GM18951 (cell line): Measurements from ENCODE around the gene TK1.
"Not testable (repeated sequence)": the region's sequence is repeated elsewhere in the genome, so short reads cannot be mapped to it uniquely, and the experiment has no call there.

ENCODE experiments used
- POLR2A ChIP-seq: IDR thresholded peaks from 4 replicates; pipeline ENCODE4 v1.6.1; 2011; ENCODE audit warnings: mild to moderate bottlenecking; ENCODE audit not compliant: insufficient read length, insufficient read depth; ENCODE audit errors: extremely low read depth
- in situ Hi-C: fragments of 300-500 bp; cut with MboI; formaldehyde crosslinking; loops from one replicate; pipeline ENCODE4 v1.12.0; 2022; ENCODE audit warnings: low sequenced_read_pairs, mixed read lengths, inconsistent platforms; ENCODE audit not compliant: unreplicated experiment

The TK1 gene

DNA sequence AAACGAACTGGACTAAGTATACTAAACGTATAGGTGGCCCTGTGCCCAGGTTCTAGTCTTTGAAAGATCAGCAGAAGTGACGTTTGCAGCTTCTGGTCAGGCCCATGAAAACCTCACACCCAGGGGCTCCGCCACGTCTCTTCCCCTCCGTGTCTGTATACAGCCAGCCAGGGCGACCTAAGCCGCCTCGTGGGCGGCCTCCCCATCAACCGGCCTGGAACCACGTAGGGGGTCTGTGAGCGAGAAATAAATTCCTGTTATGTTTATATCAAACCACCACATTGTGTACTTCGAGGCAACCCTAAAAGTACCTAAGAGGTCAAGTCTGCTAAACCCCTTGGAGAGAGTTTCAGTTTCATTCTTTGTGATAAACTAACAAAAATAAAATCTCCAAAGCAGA is 6.8 kb downstream of the TK1 start:
- in situ Hi-C loops, result loop anchor here (5.0 kb wide), 1 partner anchor 63 kb away; no protein-coding TSS in a partner anchor
- TF ChIP-seq POLR2A, result no peak

DNA sequence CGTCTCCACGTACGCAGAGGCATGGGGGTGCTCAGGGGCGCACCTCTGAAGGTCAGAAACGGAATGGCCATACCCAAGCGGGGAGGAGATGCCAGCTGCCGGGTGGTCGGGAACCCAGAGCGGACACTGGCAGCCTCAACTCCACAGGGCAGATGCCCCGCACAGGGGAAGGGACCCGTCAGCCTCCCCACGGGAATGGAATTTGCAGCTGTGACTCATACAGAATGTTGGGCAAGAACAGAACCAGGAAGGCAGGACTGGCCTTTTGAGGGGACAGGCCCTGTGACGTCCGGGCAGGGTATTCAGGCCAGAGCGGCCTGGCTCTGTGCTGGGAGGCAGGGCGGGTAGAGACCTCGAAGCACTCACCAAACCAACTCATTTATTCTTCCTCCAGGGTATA is 7.5 kb downstream of the TK1 start:
- TF ChIP-seq POLR2A, result no peak
- in situ Hi-C loops, result no loop called here

DNA sequence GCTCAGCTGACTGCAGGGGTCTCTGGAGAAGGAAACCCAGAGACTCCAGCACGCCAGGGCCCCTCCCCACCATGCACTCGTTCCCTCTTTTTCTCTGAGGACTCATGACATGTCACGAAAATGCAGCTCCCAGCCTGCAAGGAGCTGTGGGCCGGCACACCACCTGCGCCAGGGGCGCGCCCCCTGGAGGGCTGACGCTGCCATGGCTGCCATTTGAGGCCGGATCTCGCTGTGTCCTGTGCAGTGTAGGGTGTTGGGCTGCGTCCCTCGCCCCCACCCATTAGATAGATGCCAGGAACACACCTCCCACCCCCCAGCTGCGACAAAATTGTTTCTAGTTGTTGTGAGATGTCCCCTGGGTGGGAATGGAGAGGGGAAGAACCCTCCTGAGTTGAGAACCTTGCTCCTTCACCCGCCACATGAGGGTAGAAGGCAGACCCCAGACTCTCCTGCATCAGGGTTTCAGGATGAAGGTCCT is 10.3 kb downstream of the TK1 start:
- in situ Hi-C loops, result no loop called here
- peak; percentile 39 for TF ChIP-seq POLR2A

DNA sequence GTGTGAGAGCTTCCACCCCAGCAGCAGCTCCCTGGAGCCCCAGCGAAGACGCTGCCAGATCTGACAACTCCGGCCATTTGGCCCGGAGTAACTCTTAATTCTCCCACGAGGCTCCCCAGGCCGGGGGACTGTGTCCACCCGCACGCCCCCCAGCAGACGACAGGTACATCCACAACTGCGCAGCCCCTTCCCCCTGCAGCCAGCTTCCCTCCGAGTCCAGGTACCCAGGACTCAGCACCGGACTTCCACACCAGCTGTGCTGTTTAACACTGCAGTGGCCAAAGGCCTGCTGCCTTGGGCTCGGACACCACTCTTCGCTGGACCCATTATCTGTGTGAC is 11.2 kb downstream of the TK1 start:
- in situ Hi-C loops, result no loop called here

DNA sequence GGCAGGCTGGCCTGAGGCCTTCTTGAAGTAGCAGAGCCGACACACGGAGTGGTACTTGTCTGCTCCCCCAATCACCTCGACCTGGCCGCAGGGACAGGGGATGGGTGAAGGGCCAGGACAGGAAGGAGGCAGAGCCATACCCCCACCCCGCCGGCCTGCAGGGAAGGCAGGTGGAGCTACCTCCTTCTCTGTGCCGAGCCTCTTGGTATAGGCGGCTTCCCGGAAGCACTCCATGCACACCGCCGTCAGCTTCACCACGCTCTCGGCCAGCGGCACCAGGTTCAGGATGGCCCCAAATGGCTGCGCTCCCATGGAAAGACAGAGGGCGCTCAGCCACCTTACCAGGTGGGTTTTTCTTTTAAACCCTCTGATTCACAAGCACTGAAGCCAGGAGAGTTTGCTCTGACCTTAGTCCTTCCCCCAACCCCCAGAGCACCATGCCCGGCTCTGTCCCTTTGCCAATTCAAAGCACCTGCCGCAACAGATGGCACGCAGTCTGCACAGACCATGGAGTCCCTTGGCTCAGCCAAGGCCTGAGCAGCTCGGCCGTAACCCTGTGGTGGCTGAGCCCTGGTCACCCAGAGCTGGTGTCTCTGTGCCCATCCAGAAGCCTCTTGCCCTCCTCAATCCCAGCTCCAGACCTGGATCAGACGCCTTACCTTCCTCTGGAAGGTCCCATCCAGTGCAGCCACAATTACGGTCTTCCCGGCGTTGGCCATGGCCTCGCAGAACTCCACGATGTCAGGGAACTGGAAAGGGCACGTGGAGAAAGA is 11.8 kb downstream of the TK1 start:
- in situ Hi-C loops, result no loop called here
- TF ChIP-seq POLR2A, result no peak

More for the DNA sequence above, 11.2 kb downstream of the TK1 start:
- TF ChIP-seq POLR2A, result no peak

DNA sequence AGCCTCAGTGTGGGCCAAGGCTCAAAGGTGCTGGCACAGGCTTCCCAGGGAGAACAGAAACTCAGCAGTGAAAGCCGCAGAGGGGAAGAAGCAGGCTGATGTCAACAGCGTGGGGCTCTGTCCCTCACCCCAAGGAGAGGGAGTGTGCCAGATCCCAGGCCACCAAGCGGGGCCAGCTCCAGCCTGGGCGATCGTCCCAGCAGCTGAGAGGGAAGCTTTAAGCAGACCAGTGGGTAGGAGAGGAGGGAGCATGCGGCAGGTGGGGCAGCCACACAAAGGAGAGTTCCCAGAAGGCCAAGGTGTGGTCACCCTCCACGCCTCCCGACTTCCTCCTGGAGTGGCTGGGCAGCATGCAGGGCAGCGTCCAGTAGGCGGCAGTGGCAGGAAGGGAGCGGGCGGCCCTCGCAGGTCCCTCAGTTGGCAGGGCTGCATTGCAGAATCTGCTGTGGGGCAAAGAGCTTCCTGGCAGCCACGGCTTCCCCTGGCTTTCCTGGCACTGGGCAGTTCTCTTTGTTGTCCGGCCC is 12.4 kb downstream of the TK1 start:
- peak; percentile 43 for TF ChIP-seq POLR2A
- in situ Hi-C loops, result no loop called here

DNA sequence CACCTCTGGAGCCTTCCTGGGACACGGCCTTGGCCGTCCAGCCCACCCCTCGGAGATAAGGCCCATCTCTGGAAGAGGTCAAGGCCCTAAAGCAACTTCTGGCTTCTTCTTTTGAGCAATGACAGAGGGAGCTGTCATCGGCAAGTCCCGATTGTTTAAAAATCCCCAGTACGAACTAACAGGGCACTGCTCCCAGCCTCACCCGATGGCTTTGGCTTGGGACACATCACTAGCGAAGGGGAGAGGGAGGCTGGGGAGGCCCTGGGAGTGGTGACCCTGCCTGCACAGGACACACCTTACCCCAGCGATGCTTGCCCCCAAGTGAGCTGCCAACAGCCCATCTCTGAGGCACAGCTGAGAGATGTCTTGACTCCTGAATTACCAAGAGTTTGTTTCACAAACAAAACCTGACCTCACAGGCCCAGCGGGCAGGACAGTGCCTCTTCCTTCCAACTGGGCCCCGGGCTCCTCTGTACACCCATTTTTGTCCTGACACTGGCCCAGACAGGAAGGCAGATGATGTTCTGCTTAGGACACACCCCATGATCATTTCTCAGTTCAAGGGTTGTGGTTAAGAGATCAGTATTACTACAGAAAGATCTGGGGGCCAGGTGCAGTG is 13.6 kb downstream of the TK1 start:
- no peak for TF ChIP-seq POLR2A
- in situ Hi-C loops, result no loop called here

DNA sequence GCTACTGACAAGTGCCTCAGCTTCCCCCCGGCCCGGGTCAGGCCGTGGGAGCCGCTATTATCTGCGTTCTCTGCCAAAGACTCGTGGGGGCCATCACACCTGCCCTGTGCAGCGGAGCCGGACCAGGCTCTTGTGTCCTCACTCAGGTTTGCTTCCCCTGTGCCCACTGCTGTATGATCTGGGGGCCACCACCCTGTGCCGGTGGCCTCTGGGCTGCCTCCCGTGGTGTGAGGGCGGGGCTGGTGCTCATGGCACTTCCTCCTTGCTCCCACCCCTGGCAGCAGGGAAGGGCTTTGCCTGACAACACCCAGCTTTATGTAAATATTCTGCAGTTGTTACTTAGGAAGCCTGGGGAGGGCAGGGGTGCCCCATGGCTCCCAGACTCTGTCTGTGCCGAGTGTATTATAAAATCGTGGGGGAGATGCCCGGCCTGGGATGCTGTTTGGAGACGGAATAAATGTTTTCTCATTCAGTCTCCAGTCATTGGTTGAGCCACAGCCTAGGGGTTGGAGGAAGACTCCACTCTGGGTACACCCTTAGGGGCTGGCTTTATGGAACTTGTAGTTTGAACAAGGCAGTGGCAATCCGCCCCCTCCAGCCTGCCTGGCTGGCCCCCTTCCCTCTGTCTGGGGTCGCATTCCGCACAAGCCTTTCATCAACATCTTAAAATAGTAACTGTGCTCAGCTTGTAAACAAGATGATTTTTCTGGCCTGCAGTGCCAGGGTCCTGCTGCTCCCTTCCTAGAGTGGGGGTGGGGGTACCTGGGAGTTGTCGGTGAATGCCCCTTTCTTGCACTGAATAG is 14.4 kb downstream of the TK1 start:
- peak; percentile 47 for TF ChIP-seq POLR2A
- in situ Hi-C loops, result no loop called here

DNA sequence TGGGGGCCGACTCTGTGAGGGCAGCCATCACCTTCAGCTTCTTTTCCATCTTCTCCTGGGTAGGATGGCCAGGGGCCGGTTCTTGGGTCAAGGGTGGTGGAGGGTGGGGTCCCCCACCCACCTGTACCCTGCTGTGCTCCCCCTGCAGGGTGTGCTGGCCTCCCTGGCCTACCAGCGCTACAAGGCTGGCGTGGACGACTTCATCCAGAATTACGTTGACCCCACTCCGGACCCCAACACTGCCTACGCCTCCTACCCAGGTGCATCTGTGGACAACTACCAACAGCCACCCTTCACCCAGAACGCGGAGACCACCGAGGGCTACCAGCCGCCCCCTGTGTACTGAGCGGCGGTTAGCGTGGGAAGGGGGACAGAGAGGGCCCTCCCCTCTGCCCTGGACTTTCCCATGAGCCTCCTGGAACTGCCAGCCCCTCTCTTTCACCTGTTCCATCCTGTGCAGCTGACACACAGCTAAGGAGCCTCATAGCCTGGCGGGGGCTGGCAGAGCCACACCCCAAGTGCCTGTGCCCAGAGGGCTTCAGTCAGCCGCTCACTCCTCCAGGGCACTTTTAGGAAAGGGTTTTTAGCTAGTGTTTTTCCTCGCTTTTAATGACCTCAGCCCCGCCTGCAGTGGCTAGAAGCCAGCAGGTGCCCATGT is 15.1 kb downstream of the TK1 start:
- in situ Hi-C loops, result not testable (repeated sequence)

DNA sequence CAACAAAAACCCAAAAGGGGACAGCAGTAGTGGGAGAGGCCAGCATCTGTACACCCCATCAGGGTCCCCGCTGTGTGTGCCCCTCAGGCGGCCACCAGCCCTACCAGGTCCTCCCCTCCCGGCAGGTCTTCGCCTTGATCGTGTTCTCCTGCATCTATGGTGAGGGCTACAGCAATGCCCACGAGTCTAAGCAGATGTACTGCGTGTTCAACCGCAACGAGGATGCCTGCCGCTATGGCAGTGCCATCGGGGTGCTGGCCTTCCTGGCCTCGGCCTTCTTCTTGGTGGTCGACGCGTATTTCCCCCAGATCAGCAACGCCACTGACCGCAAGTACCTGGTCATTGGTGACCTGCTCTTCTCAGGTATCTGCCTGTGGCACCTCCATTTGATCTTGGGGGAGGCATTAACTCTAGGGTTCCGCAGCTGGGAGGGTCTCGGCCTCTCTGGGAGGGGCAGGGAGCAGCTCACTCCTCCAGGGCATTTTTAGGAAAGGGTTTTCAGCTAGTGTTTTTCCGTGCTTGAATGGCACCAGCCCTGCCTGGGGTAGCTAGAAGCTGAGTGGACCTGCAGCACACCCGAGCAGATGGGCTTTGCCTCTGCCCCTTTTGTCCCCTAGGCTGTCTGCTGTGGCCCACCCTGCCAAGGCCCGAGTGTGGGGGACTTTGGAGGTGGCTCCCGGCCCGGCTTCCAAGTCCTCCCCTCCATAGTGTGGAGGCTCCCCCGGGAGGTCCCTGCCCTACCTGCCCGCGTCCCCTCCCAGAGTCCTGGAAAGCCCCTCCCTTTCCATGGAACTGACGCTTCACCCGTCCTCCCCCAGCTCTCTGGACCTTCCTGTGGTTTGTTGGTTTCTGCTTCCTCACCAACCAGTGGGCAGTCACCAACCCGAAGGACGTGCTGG is 15.9 kb downstream of the TK1 start:
- in situ Hi-C loops, result no loop called here

DNA sequence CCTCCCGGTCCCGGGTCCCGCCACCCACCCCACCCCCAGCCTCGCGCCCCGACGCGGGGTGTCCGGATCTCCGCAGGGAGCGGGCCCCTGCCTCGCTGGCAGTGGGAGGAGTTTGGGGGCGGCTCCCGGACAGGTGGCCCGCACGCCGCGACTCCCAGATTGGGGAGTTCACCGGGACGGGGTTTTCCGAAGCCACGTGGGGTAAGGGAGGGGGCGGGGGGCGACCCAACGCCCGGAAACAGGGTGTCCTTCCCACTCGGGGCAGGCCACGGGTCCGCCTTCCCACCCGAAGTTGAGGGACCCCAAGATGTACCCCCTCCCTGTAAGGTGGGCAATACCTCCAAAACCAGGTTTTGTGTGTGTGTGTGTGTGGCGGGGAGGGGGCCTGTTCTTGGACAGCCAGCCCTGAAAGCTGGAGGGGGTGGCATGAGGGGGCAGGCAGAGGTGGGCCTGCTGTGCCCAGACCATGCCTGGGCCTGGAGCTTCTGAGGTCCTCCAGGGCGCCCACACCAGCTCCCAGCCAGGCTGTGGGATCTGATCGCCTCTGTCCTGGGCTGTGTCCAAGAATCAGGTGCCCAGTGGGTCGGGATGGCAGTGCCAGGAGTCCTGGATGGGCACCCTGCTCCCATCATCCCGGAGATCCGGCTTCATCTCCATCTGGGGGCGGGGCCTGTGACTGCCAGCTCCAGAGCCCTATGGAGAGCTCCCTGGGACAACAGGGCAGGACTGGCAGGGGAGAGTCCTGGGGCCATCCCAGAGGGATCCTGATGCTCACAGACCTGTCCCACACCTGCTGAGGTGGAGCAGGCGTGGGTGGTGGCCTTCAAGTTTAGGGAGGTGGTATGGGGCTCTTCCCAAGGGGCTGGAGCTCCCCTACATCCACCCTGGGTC is 17.7 kb downstream of the TK1 start:
- TF ChIP-seq POLR2A, result no peak
- in situ Hi-C loops, result no loop called here

More for the DNA sequence above, 15.9 kb downstream of the TK1 start:
- no peak for TF ChIP-seq POLR2A
